HG03442 (cell line): ENCODE measurements around the gene SEZ6L.
"Not testable (repeated sequence)": the region's sequence is repeated elsewhere in the genome, so short reads cannot be mapped to it uniquely, and the experiment has no call there.

Experiments
- ATAC-seq: cut with Tn5 transposase; IDR thresholded peaks from one replicate; pipeline ENCODE4 v1.9.1; 2021; ENCODE audit warnings: mild to moderate bottlenecking, moderate library complexity; ENCODE audit not compliant: unreplicated experiment

The SEZ6L gene

GRCh38 chr22:26377170-26377830 lies 208.0 kb downstream of the SEZ6L start:
- ATAC-seq, result no peak

DNA sequence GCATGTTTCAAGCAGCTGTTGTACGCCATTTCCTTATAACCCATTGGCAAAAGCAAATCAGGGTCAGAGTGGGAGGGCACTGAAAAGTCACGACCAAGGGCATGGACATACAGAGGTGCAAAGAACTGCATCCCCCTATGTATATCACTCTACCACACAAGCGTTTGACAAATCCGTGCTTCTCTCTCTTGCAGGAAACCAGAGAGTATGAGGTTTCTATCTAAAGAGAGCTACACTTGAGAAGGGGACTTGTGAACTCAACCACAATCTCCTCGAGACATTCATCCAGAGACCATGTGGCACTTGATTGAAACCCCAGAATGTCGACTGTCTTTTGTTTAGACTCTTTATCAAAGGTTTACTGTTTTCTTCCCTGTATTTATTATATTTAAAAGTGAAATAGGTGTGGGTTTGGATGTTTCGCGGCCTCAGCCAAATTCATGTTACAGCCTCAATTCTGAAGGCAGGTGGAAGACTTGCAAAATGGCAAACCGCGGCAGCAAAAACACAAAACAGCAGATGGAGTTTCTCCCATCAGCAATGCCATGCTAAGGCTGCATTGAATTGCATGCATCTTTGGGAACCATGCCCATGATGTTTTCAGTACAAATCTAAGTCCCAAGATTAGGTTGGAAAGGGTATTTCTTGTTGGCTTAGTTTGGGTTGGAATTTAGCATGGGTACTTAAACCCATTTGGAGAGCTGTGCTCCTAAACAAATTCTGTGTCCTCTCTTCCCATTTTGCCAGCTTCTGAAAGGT lies 211.0 kb downstream of the SEZ6L start:
- ATAC-seq, result no peak

DNA sequence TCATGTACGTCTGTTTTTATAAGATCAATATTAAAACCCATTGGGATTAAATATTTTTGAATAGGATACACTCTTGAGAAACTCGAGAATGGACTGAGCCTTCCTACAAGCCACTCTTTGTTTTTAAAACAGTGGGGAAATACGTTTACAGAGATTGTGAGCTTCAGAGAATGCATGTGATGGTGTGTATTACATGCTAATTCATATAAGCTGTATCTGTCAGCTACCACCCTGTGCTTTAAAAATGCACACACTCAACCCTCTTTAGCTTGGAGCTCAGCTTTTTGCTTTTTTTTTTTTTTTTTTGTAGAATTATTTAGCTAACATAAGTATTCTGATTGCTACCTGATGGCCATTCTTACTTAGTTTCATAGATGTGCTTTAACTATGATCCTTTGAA lies 213.5 kb downstream of the SEZ6L start:
- ATAC-seq, result no peak

DNA sequence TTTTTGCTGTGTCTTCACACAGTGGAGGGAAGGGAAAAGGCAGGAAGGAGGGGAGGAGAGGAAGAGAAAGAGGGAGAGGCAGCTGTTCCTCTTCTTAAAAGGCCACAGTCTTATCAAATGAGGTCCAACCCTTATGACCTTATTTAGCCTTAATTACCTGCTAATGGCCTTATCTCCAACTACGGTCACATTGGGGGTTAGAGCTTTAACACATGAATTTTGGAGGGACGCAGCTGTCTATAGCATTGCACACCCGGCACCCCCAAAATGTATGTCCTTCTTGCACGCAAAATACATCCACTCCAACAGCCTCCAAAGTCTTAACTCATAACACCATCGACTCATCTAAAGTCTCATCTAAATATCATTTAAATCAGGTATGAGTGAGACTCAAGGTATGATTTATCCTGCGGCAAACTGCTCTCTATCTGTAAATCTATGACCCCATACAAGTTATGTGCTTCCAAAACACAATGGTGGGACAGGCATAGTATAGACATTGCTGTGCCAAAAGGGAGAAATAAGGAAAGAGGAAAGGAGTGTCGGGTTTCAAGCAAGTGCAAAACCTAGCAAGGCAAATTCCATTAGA lies 214.8 kb downstream of the SEZ6L start:
- no peak for ATAC-seq

GRCh38 chr22:26385164-26385563 lies 215.9 kb downstream of the SEZ6L start:
- no peak for ATAC-seq

DNA sequence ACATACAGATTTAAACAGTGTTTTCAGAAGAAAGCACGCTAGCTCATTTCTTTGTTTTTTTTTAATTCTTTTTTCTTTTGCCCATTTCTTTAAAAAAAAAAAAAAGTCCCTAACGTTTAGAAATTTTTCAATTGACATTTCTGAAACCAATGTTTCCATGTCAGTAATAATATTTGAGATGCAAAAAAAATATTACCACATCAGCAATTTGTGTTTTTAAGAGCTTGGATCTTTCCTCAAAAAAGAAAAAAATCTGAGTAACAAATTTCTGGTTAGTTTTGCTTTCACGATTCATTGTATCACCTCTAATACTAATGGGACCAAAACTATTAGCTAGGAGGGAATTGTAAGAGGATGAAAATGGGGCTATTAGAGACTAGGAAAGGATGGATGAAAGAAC lies 219.9 kb downstream of the SEZ6L start:
- no peak for ATAC-seq

GRCh38 chr22:26391091-26391490 lies 221.8 kb downstream of the SEZ6L start:
- no peak for ATAC-seq

DNA sequence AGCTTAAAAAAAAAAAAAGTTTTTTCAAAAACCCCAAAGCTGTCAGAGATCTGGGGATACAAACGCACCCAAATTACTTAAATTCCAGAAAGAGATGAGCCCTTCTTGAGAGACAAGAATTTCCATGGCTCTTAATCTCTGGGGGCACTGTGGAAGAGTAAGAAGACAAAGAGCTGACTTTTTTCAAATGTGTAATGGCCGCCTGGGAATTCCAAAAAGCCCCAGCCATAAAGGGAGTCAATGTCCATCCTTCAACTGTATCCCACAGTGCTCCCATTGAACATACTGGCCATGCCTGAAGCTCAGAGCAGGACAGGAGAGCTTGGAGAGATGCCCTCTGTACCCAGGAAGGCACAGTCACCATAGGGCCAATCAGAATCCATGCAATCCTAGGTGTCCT lies 222.4 kb downstream of the SEZ6L start:
- no peak for ATAC-seq

- no peak for ATAC-seq
Observed at GRCh38 chr22:26393929-26394328, 224.7 kb downstream of the SEZ6L start.

DNA sequence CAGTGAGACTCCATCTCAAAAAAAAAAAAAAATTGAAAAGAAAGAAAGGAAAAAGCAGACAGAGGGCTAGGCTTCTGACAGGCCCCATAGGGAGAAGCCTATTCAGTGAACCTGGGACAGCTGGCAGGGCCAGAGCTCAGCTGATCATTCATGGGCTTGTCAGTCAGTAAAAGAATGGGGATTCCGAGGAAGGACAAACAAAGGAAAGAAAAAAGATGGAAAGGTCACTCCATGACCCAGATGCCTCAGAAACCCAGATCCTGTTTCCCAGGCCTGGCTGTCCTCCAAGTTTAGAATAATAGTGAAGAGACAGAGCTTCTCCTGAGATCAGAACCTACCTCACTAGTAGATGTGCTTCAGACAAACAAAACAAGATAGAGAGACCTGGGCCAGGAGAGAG lies 225.5 kb downstream of the SEZ6L start:
- no peak for ATAC-seq

DNA sequence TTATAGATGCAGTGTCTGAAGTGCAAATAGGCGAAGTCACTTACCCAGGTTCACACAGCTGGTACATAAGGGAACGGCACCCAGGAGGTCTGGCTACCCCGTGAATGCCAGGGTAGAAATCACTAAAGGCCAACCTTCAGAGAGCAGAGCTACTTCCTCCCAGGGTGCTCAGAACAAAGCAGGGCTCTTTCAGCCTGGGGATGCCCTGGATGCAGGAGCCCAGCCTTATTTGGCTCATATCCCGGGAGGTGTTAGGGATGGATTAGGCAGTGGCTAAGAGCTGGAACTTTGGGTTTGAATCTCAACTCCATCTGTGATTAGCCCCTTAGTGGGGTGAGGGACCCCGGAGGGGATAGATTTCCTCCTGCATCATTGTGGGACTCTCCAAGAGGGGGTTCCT lies 226.7 kb downstream of the SEZ6L start:
- ATAC-seq, result no peak

GRCh38 chr22:26398741-26399153 lies 229.5 kb downstream of the SEZ6L start:
- no peak for ATAC-seq

GRCh38 chr22:26399289-26399688 lies 230.0 kb downstream of the SEZ6L start:
- no peak for ATAC-seq

DNA sequence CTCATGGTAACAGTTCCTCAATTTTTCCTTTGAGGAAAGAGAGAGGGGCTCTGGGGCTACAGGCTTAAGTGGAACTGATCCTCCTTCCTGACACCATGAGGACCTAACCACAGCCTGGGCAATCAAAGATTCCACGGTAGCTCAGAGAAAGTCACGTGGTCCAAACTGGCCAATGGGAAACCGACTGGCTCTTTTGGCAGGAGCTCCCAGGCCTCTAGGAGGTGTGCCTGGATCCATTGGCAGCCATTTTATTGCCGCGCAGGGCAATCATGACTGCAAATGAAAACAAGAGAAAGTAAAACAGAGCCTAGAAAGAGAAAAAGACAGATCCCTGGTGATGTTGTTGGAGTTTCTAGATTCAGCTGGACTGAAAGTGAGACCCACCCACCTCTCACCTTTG lies 232.5 kb downstream of the SEZ6L start:
- ATAC-seq, result no peak

DNA sequence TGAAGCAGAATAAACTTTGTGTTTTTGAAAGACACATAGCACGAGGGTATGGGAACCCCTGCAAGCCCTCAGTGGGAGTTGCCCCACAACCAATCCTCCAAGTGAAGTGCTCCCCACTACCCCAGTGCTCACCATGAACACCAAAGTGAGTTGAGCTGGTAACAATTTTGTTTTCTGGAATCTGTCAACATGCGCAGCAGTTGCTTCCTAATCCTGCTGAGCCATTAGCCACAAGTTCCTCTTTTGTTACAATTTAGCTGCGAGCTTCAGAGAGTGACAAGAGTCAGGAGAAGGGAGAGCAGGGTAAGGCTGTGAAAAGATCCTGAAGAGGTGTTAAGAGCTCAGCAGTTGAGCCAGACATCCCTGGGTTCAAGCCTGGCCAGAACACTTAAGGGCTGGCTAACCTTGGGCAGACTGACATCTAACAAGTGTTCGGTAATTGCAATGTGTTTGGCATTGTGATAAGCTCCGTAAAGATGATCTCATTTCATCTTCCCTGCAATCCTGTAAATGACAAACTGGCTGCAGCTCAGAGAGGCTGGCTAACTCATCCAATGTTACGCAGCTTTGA lies 235.7 kb downstream of the SEZ6L start:
- ATAC-seq, result no peak

- ATAC-seq, result no peak
Observed at GRCh38 chr22:26406118-26406517, 236.9 kb downstream of the SEZ6L start.

- ATAC-seq, result not testable (repeated sequence)
Observed at GRCh38 chr22:26408562-26409220, 239.4 kb downstream of the SEZ6L start.

DNA sequence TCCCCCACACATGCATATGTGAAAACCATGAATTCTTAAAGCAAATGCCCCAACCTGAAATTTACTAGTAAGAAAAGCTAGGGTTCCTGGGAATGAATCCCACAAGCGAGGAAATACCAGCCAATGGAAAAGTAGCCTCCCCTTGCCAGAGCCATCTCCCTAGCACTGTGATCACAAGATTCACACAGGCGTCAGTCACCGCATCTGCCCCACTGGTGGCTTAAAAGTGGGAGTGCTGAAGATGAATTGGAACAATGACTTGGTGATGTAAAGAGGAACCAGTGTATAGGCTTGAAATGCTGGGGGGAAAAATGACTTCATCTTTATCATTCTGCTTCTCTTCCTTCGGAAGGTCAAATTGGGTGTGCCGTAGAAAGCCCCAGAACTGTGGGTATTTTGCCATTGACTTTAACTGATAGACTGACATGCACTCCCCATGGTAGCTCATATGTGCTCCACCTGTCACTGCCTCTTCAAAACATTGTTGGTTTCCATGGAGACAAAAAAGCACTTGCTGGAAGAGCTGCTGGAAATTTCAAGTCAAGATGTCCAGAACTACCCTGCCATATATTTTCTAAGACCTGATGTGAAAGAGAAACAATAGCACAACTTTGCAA lies 240.6 kb downstream of the SEZ6L start:
- ATAC-seq, result no peak

DNA sequence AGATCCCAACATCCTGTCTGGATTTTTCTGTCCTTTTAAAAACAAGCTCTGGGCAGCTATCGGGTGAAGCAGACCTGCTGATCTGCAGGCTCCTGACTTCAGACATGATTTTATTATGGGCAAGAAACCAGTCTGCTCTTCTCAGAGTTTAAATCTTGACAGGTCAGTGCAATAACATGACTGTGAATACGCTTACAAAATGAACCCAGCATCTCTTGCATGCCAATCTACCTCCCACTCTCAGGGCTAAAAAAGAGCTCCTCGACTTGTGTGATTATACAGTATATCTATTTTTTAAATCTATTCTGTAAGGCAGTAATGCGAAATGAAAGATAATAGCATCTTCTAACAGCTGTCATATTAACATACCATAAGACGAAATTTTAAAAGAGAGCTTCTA lies 241.1 kb downstream of the SEZ6L start:
- ATAC-seq, result no peak

DNA sequence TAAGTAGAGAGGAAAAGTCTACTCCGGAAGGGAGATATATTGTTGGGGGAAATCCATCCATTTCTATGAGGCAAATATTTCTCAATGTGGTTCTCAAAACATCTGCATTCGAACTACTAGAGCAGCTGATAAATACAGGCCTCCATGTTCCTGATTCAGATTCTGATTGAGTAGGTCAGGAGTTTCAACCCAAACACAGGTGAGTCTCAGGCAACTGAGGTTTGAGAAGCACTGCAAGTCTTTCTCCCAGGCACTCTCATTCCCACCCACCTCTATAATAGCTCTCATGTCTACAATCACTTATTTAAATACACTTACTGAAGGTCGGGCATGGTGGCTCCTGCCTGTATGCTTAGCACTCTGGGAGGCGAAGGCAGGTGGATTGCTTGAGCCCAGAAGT lies 245.1 kb downstream of the SEZ6L start:
- no peak for ATAC-seq

GRCh38 chr22:26416256-26416655 lies 247.0 kb downstream of the SEZ6L start:
- ATAC-seq, result no peak
